Kidney (tissue), 14 donors: ENCODE data around the gene RTN4RL2. TPM values are rescaled to one million over a fixed set of nuclear protein-coding genes. Genes with fewer than 3 reads are reported as not detected.

Experiments used
- DNase-seq, 5 donors: peaks; one replicate each; pipeline ENCODE4 v3.0.0-alpha.2; 2013 to 2020
- FAIRE-seq: peaks from 2 replicates; lab custom pipeline; 2012; peaks lifted over from hg19 to GRCh38; lab: Jason Lieb, UNC
- H3K27ac ChIP-seq, 2 donors: one replicate each; pipeline ENCODE4 v1.7.0; 2013; ENCODE audit warnings: low read depth in 2 of 2, low read length in 2 of 2, inconsistent platforms in 1 of 2
- H3K27me3 ChIP-seq: one replicate; pipeline ENCODE4 v1.7.1; 2013; ENCODE audit warnings: low read length, inconsistent platforms; ENCODE audit not compliant: control insufficient read depth, insufficient read depth
- H3K36me3 ChIP-seq, 3 donors: one replicate each; pipeline versions ENCODE4 v1.7.0 to v1.7.1; 2013; ENCODE audit warnings: low read length in 3 of 3, control low read depth in 1 of 3, inconsistent platforms in 1 of 3; ENCODE audit not compliant: insufficient read depth in 3 of 3, control insufficient read depth in 2 of 3
- H3K4me1 ChIP-seq, 3 donors: one replicate each; pipeline versions ENCODE4 v1.7.0 to v1.7.1; 2013; ENCODE audit warnings: low read length in 3 of 3, inconsistent platforms in 1 of 3, low read depth in 1 of 3; ENCODE audit not compliant: control insufficient read depth in 2 of 3, insufficient read depth in 2 of 3
- H3K4me3 ChIP-seq, 3 donors: one replicate each; pipeline versions ENCODE4 v1.7.0 to v1.8.1; 2013; ENCODE audit warnings: low read length in 3 of 3, control low read depth in 1 of 3, inconsistent platforms in 1 of 3
- H3K9ac ChIP-seq, 3 donors: one replicate each; pipeline versions ENCODE4 v1.7.0 to v1.7.1; 2013; ENCODE audit warnings: low read length in 3 of 3, control low read depth in 1 of 3, inconsistent platforms in 1 of 3
- H3K9me3 ChIP-seq, 3 donors: one replicate each; pipeline versions ENCODE4 v1.7.0 to v1.7.1; 2013; ENCODE audit warnings: low read length in 3 of 3, control low read depth in 1 of 3, inconsistent platforms in 1 of 3; ENCODE audit not compliant: control insufficient read depth in 2 of 3, insufficient read depth in 1 of 3
- CTCF ChIP-seq: IDR thresholded peaks from 3 replicates; pipeline ENCODE4 v1.5.1; 2012; ENCODE audit warnings: mild to moderate bottlenecking, moderate library complexity, borderline replicate concordance; ENCODE audit not compliant: insufficient read depth; ENCODE audit errors: extremely low read depth
- intact Hi-C: fragments of 100-400 bp; cut with DNase I; formaldehyde crosslinking; loops from one replicate; pipeline ENCODE4 v1.11.1; 2022
- polyA plus RNA-seq: library from polyadenylated mRNA; stranded (reverse); fragments of 350-450 nt; fragmentation: Illumina TruSeq; extraction: RNeasy Lipid Tissue Mini Kit (QIAGEN cat#74804); gene quantifications from one replicate; pipeline ENCODE4 v1.2.3, GENCODE V29; 2014; ENCODE audit warnings: low read depth, low replicate concordance; ENCODE audit not compliant: insufficient read depth
- total RNA-seq: library from RNA; stranded (reverse); fragmentation: NEBNext Ultra II Directional; extraction: Animal tissue kit (Norgen Biotek cat#: 25700); gene quantifications from one replicate; pipeline ENCODE4 v1.2.1, GENCODE V29; 2021
- donor health status: control.
- donor health status: control.
- donor health status: control.
- donor health status: control.
- donor health status: control.
- donor health status: DM: yes; HTN: yes; CAD: no.
- donor health status: Normal renal cell carcinoma (clear cell type).

Gene RTN4RL2
- total and polyA plus RNA-seq, 2 donors from 2014 or later: 2.6 to 5.5 TPM

DNA sequence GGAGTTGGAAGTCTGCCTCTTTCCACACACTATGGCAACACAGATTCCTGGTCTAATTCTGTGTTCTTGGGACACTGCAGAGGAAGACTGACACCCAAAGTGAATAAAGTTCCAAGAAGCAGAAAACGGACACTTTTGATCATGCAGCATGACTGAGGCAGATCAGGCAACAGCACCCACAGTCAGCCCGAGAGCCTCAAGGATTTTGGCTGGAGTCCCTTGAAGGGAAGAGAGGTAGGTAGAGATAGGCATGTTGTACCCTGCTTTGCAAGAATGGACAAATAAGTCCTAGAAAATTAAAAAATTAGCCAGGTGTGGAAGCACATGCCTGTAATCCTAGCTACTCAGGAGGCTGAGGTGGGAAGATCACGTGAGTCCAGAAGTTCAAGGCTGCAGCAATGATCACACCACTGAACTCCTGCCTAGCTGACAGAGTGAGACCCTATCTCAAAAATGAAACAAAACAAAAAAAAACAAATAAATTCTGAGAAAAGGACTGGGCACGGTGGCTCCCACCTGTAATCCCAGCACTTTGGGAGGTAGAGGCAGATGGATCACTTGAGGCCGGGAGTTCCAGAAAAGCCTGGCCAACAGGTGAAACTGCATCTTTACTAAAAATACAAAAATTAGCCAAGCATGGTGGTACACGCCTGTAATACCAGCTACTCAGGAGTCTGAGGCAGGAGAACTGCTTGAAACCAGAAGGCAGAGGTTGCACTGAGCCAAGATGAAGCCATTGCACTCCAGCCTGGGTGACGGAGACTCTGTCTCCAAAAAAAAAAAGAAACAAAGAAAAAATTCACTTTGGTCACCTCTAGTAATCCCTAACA, 48.2 kb downstream of the RTN4RL2 start:
- Histone ChIP-seq H3K27ac (no peak overlapping the region), H3K27me3 (no peaks in the 10 kb centered on the region), H3K9me3 (no peaks in the 10 kb centered on the region), H3K36me3 (no peaks in the 10 kb centered on the region), H3K9ac (no peak overlapping the region), H3K4me3 (no peak overlapping the region), H3K4me1 (no peaks in the 10 kb centered on the region)
- DNase-seq: no peak
- intact Hi-C loops: no loop called here
- no peak for TF ChIP-seq CTCF
- no peak for FAIRE-seq

GRCh38 chr11:57511741-57512430, 51.6 kb downstream of the RTN4RL2 start:
- no peaks in the 10 kb centered on the region for H3K9me3 ChIP-seq
- no peak for TF ChIP-seq CTCF
- H3K36me3 ChIP-seq: no peaks in the 10 kb centered on the region
- FAIRE-seq (no peak), DNase-seq (no peak)
- no peak overlapping the region for H3K9ac ChIP-seq
- no peak overlapping the region for H3K4me3 ChIP-seq
- H3K27ac ChIP-seq: no peak overlapping the region
- peaks cover 4% of the 10 kb centered on the region for H3K27me3 ChIP-seq
- intact Hi-C loops: no loop called here
- H3K4me1 ChIP-seq: peaks cover 0 to 9% (median 0%) of the 10 kb centered on the region in 3 donors

DNA sequence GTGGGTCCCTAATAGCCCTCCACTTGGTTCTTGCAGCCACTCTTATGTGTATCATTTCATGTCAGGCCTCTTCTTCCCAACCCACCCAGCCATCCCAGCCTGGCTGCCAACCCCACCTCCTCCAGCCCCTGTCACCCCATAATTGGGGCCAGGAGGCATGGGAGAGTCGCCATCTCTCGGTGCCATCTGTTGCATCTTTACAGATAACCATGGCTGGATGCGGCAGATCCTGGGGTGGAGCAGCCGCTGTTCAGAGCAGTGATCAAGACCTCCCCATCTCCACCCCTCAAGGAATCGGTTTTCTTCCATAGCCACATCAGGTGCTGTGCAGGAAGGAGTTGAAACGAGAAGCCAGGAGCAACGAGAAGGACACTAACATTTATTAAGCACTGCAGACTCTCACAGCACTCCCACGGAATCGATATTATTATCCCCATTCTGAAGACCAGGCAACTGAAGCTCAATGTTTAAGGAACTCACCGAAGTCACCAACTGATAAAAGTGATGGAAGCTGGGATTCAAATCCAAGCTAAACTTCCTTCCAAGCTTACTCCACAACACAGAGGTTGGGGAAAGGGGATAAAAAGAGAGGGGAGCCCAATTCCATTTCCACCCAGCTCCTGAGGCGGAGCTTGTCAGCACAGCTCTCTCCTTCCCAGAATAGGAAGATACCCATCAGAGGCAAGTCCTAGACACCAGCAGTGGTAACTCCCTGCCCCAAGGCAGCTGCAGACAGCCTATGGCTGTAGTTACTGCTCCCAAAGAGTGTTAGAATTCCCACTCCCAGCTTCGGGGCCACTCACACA, 52.5 kb downstream of the RTN4RL2 start:
- H3K9ac ChIP-seq: no peak overlapping the region
- no peaks in the 10 kb centered on the region for H3K9me3 ChIP-seq
- H3K36me3 ChIP-seq: no peaks in the 10 kb centered on the region
- DNase-seq: no peak
- H3K27me3 ChIP-seq: peaks cover 4% of the 10 kb centered on the region
- no peak for TF ChIP-seq CTCF
- no peak overlapping the region for H3K4me3 ChIP-seq
- FAIRE-seq: no peak
- intact Hi-C loops: no loop called here
- peaks cover 0 to 9% (median 0%) of the 10 kb centered on the region in 3 donors for H3K4me1 ChIP-seq
- H3K27ac ChIP-seq: no peak overlapping the region
